ENCODE measurements around the gene GZMM.

The GZMM gene

DNA sequence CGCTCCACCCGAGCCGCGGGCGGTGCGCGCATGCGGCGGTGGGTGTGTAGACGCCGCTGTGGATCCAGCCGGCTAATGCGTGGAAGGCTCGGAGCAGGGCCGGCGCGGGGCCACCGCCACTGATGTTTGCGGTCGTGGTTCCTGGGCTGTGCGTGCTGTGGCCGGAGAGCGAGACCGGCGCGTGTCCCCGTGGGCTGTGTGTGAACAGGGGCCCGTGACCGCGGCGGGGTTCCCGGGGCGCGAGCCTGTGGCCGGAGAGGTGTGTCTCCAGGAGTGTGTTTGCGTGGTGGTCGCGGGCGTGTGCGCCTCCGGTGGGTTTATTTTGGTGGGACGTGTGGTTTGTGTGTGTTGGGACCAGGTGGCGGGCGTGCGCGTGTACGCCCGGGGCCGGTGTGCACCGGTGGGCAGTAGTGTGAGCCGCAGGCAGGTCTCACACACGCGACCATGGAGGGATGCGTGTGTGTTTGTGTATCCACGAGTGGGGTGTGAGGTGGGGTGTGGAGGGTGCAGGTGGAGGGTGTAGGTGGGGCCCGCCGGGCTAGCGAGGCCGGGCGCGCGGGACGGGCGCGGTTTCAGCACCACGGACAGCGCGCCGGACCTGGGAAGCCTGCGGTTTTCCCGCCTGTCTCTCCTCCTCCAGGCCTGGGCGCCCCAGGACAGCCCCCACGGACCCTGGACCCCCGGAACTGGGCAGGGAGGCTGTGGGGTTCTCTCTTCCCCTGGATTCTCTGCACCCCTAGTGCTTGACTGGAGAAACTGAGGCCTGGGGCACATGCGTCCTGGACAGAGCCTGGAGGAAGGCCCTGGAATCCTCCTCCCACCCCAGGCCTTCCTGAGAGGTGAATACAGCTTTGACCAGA is 47.5 kb downstream of the GZMM start:
- no peak for DNase-seq (ENCODE audit: low read depth)
- in situ Hi-C loops (cut with HindIII; ENCODE audit: low sequenced_read_pairs), result no loop called here
- TF ChIP-seq CTCF (IDR thresholded peaks at IDR 0.05; ENCODE audit: low read depth, low read length, missing control alignments), result no peak
- peak overlapping the region; percentile 34 for H3K4me3 ChIP-seq (ENCODE audit: low read depth, low read length)

DNA sequence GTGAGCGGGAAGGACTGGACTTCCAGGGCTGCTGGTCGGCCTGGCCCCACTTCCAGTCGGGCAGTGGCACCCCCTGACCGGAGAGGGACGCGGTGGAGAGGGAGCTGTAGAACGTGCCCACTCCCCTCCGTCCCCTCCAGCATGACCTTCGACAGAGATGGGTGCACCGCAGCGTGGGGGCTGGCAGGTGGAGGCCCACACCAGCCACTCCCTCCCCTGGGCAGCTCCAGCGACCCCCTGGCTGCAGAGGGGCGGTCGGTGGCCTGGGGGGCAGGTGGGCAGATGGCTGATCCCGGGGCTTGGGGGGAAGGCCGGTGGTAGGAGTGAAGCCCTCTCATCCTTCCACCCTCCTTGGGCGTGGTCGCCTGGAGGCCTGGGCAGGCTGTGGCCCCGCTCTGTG is 48.2 kb downstream of the GZMM start:
- no peak for TF ChIP-seq CTCF (IDR thresholded peaks at IDR 0.05; ENCODE audit: low read depth, low read length, missing control alignments)
- no peak overlapping the region for H3K4me3 ChIP-seq (ENCODE audit: low read depth, low read length)
- DNase-seq (ENCODE audit: low read depth), result no peak
- in situ Hi-C loops (cut with HindIII; ENCODE audit: low sequenced_read_pairs), result no loop called here

- H3K4me3 ChIP-seq (ENCODE audit: low read depth, low read length), result no peak overlapping the region
- in situ Hi-C loops (cut with HindIII; ENCODE audit: low sequenced_read_pairs), result no loop called here
- no peak for TF ChIP-seq CTCF (IDR thresholded peaks at IDR 0.05; ENCODE audit: low read depth, low read length, missing control alignments)
- no peak for DNase-seq (ENCODE audit: low read depth)
Observed at GRCh38 chr19:593055-593454, 49.2 kb downstream of the GZMM start.

DNA sequence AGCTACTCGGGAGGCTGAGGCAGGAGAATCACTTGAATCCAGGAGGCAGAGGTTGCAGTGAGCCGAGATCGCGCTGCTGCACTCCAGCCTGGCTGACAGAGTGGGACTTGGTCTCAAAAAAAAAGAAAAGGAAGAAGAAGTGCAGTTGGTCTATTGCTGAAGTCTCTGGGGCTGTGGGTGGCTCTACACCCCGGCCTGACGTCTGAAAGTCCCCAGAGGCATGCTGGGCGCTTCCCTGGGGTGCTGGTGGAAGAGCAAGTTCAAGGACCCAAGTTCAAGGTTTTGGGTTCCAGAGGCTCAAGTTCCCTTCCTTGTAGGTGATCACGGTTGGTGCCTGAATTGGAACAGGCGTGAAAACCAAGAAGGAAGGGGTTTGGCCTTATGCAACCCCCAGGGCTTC is 49.7 kb downstream of the GZMM start:
- TF ChIP-seq CTCF (IDR thresholded peaks at IDR 0.05; ENCODE audit: low read depth, low read length, missing control alignments), result no peak
- no peak for DNase-seq (ENCODE audit: low read depth)
- H3K4me3 ChIP-seq (ENCODE audit: low read depth, low read length), result no peak overlapping the region
- in situ Hi-C loops (cut with HindIII; ENCODE audit: low sequenced_read_pairs), result no loop called here

GRCh38 chr19:594265-594870 is 50.5 kb downstream of the GZMM start:
- in situ Hi-C loops (cut with HindIII; ENCODE audit: low sequenced_read_pairs), result no loop called here
- no peak for TF ChIP-seq CTCF (IDR thresholded peaks at IDR 0.05; ENCODE audit: low read depth, low read length, missing control alignments)
- no peak for DNase-seq (ENCODE audit: low read depth)
- no peak overlapping the region for H3K4me3 ChIP-seq (ENCODE audit: low read depth, low read length)

- in situ Hi-C loops (cut with HindIII; ENCODE audit: low sequenced_read_pairs), result no loop called here
- H3K4me3 ChIP-seq (ENCODE audit: low read depth, low read length), result no peak overlapping the region
- no peak for DNase-seq (ENCODE audit: low read depth)
- no peak for TF ChIP-seq CTCF (IDR thresholded peaks at IDR 0.05; ENCODE audit: low read depth, low read length, missing control alignments)
Observed at GRCh38 chr19:595326-596262, 51.7 kb downstream of the GZMM start.
